B cell (primary cell): ENCODE results near the gene MYOM1. TPM values are rescaled to one million over a fixed set of nuclear protein-coding genes. Genes with fewer than 3 reads are reported as not detected.

ENCODE experiments used
- ATAC-seq: fragments of 200-7000 bp; cut with Tn5 transposase; one replicate; pipeline ENCODE4 v1.10.0; 2021; ENCODE audit warnings: low read depth, mild to moderate bottlenecking, moderate number of reproducible peaks, moderate library complexity
- CTCF ChIA-PET: fragments of 350-600 bp; sonication (Branson Sonifier 250); formaldehyde crosslinking; loops from one replicate; lab custom pipeline; 2021; ENCODE audit warnings: antibody characterized with exemption, inconsistent platforms; lab: Charles Lee
- POLR2A ChIA-PET: fragments of 350-600 bp; sonication (Branson Sonifier 250); formaldehyde crosslinking; loops from one replicate; lab custom pipeline; 2021; ENCODE audit warnings: antibody characterized with exemption; lab: Charles Lee
- DNase-seq: peaks from one replicate; pipeline ENCODE4 v3.0.0; 2013
- H2AFZ ChIP-seq: 2 replicates; pipeline ENCODE4 v1.6.1; 2012; ENCODE audit warnings: mild to moderate bottlenecking, low read depth, low read length; ENCODE audit not compliant: insufficient read depth, poor library complexity, severe bottlenecking
- H3K27ac ChIP-seq, 2 donors: 1 replicate in 1 of 2; 2 replicates in 1 of 2; pipeline ENCODE4 v1.5.1; 2012 to 2013; ENCODE audit warnings: low read length in 2 of 2, mild to moderate bottlenecking in 2 of 2, moderate library complexity in 1 of 2
- H3K27me3 ChIP-seq, 4 experiments: fragments of 200-600 bp in 1 of 4; sonication (generic) in 1 of 4; replicated peaks in 1 of 4; 1 replicate in 2 of 4; 2 replicates in 2 of 4; pipeline versions ENCODE4 v1.6.1 to v1.7.0; 2013 to 2016; ENCODE audit warnings: low read length in 3 of 4, mild to moderate bottlenecking in 2 of 4, mixed read lengths in 1 of 4, moderate library complexity in 1 of 4; ENCODE audit not compliant: insufficient read depth in 4 of 4, control insufficient read depth in 3 of 4; ENCODE audit errors: control extremely low read depth in 1 of 4
- H3K36me3 ChIP-seq, 2 experiments: replicated peaks in 1 of 2; 1 replicate in 1 of 2; 2 replicates in 1 of 2; pipeline versions ENCODE4 v1.6.1 to v1.7.1; 2013; ENCODE audit warnings: low read length in 1 of 2; ENCODE audit not compliant: insufficient read depth in 2 of 2, control insufficient read depth in 1 of 2; ENCODE audit errors: control extremely low read depth in 1 of 2, extremely low read depth in 1 of 2
- H3K4me1 ChIP-seq, 2 donors: fragments of 200-600 bp in 1 of 2; sonication (generic) in 1 of 2; 1 replicate in 1 of 2; 2 replicates in 1 of 2; pipeline versions ENCODE4 v1.5.1 to v1.6.1; 2013 to 2017; ENCODE audit warnings: low read length in 2 of 2; ENCODE audit not compliant: control insufficient read depth in 2 of 2, insufficient read depth in 2 of 2
- H3K4me2 ChIP-seq: replicated peaks from 2 replicates; pipeline ENCODE3; 2012; ENCODE audit warnings: mild to moderate bottlenecking, low read depth, low read length; ENCODE audit not compliant: poor library complexity, severe bottlenecking
- H3K4me3 ChIP-seq, 5 experiments: fragments of 200-600 bp in 1 of 5; sonication (generic) in 1 of 5; 1 replicate in 3 of 5; 2 replicates in 2 of 5; pipeline versions ENCODE4 v1.5.1 to v1.7.0; 2011 to 2016; ENCODE audit warnings: low read length in 4 of 5, mild to moderate bottlenecking in 4 of 5, low read depth in 2 of 5, control low read depth in 1 of 5, moderate library complexity in 1 of 5; ENCODE audit not compliant: insufficient read depth in 1 of 5; ENCODE audit errors: control extremely low read depth in 1 of 5, extremely low read depth in 1 of 5
- H3K79me2 ChIP-seq: fragments of 200-600 bp; sonication (generic); one replicate; pipeline ENCODE4 v1.6.0; 2016; ENCODE audit warnings: low read length; ENCODE audit not compliant: control insufficient read depth, insufficient read depth
- H3K9ac ChIP-seq: fragments of 200-600 bp; sonication (generic); 2 replicates; pipeline ENCODE4 v1.6.1; 2017; ENCODE audit warnings: mild to moderate bottlenecking, low read length, moderate library complexity
- H3K9me3 ChIP-seq, 3 donors: one replicate each; pipeline versions ENCODE4 v1.6.1 to v1.7.1; 2013; ENCODE audit warnings: low read length in 2 of 3; ENCODE audit not compliant: control insufficient read depth in 2 of 3, insufficient read depth in 1 of 3; ENCODE audit errors: control extremely low read depth in 1 of 3
- H4K20me1 ChIP-seq: 2 replicates; pipeline ENCODE4 v1.6.0; 2012; ENCODE audit warnings: mild to moderate bottlenecking, low read length; ENCODE audit not compliant: insufficient read depth, control insufficient read depth, poor library complexity, severe bottlenecking
- H3K27ac Mint-ChIP-seq: one replicate; pipeline ENCODE4 v1.8.0; 2021; ENCODE audit warnings: mixed read lengths
- H3K27me3 Mint-ChIP-seq: one replicate; pipeline ENCODE4 v1.8.0; 2021; ENCODE audit warnings: mixed read lengths
- H3K4me1 Mint-ChIP-seq: one replicate; pipeline ENCODE4 v1.8.0; 2021; ENCODE audit warnings: mixed read lengths
- H3K4me3 Mint-ChIP-seq: one replicate; pipeline ENCODE4 v1.8.0; 2021; ENCODE audit warnings: mixed read lengths
- H3K9me3 Mint-ChIP-seq: one replicate; pipeline ENCODE4 v1.8.0; 2022; ENCODE audit warnings: mixed read lengths; ENCODE audit not compliant: insufficient read depth
- EZH2 ChIP-seq: IDR thresholded peaks from 2 replicates; pipeline ENCODE4 v1.6.1; 2012; ENCODE audit warnings: borderline replicate concordance, low read depth, mild to moderate bottlenecking, moderate library complexity, low read length; ENCODE audit not compliant: insufficient read depth, poor library complexity, severe bottlenecking
- WGBS: methylation state at CpG from one replicate; pipeline ENCODE4 v1.1.5; 2013; ENCODE audit warnings: missing lambda C conversion rate; ENCODE audit not compliant: insufficient coverage; 5-methylcytosine and 5-hydroxymethylcytosine counted together
- intact Hi-C: fragments of 100-400 bp; cut with micrococcal nuclease; formaldehyde crosslinking; loops from one replicate; pipeline ENCODE4 v1.10.0; 2022
- polyA plus RNA-seq: library from polyadenylated mRNA; depleted of rRNA; stranded (reverse); fragments of >200 nt; gene quantifications from 2 replicates; pipeline ENCODE4 v1.2.3, GENCODE V29; 2012
- total RNA-seq, 2 donors: library from RNA; stranded (reverse); fragments of 120-200 nt in 1 of 2; gene quantifications; 1 replicate in 1 of 2; 2 replicates in 1 of 2; pipeline versions ENCODE4 v1.2.3 to v1.2.4, GENCODE V29; 2013 to 2022
- TF ChIP-seq, protein P1 (sequence below): fragments of 200-600 bp; IDR thresholded peaks from one replicate; pipeline ENCODE4 v1.8.0; 2022; ENCODE audit warnings: antibody characterized with exemption, mild to moderate bottlenecking

The MYOM1 gene
- total and polyA plus RNA-seq, 2 donors (not counting 1 experiment from before 2014, with no cell fraction given) = 1.5 to 12.8 TPM

DNA sequence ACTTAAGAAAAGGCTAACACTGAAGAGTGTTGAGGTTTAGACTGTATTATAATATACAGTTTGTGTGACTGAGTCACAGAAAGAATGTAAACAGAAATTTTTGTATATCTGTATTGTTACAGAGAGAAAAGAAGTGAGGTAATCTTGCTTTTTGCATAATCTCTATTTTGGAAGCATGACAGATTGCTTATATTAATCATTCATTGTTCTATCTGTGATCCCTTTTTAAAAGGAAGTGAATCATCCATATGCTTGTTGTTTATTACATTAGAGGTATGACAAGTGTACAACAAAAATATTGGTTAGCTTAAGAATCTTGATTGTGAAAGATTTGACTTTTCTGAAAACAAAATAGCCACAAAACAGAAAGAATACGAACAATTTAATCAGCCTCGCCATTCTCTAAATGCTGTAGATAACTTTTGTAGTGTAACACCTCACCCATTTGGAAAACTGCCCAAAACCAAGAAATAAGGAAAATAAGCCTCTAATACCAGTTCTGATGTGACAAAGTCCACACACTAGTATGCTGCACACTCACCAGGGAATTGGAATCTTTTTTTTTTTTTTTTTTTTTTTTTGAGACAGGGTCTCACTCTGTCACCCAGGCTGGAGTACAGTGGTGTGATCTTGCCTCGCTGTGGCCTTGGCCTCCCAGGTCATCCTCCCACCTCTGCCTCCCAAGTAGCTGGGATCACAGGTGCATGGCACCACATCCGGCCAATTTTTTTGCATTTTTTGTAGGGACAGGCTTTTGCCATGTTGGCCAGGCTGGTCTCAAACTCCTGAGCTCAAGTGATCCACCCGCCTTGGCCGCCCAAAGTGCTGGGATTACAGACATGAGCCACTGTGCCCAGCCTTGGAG, 115.3 kb downstream of the MYOM1 start:
- no peak overlapping the region for H2AFZ ChIP-seq
- H3K27ac ChIP-seq = no peak overlapping the region
- no peaks in the 10 kb centered on the region for H4K20me1 ChIP-seq
- intact Hi-C loops = no loop called here
- 96% methylated on average over 4 of the region's 6 CpGs for WGBS
- no peaks in the 10 kb centered on the region for H3K79me2 ChIP-seq
- no peaks in the 10 kb centered on the region for H3K36me3 ChIP-seq
- DNase-seq (no peak), ATAC-seq (no peak)
- ChIA-PET CTCF (interaction anchor here (1.3 to 1.8 kb wide), 2 partner anchors 25 to 47 kb away, joined by 3 to 5 read pairs; no protein-coding TSS in a partner anchor), POLR2A (interaction anchor here (0.6 kb wide), 1 partner anchor 53 kb away, joined by 3 read pairs; no protein-coding TSS in a partner anchor)
- Mint-ChIP-seq H3K9me3 (no peaks in the 10 kb centered on the region), H3K4me1 (no peaks in the 10 kb centered on the region), H3K4me3 (no peak overlapping the region), H3K27me3 (no peaks in the 10 kb centered on the region), H3K27ac (no peak overlapping the region)
- TF ChIP-seq EZH2 = no peak
- TF ChIP-seq, protein P1, sequence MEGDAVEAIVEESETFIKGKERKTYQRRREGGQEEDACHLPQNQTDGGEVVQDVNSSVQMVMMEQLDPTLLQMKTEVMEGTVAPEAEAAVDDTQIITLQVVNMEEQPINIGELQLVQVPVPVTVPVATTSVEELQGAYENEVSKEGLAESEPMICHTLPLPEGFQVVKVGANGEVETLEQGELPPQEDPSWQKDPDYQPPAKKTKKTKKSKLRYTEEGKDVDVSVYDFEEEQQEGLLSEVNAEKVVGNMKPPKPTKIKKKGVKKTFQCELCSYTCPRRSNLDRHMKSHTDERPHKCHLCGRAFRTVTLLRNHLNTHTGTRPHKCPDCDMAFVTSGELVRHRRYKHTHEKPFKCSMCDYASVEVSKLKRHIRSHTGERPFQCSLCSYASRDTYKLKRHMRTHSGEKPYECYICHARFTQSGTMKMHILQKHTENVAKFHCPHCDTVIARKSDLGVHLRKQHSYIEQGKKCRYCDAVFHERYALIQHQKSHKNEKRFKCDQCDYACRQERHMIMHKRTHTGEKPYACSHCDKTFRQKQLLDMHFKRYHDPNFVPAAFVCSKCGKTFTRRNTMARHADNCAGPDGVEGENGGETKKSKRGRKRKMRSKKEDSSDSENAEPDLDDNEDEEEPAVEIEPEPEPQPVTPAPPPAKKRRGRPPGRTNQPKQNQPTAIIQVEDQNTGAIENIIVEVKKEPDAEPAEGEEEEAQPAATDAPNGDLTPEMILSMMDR = no peak
- H3K9ac ChIP-seq = no peak overlapping the region
- H3K27me3 ChIP-seq = no peaks in the 10 kb centered on the region
- no peak overlapping the region for H3K4me3 ChIP-seq
- no peaks in the 10 kb centered on the region for H3K4me1 ChIP-seq
- no peak overlapping the region for H3K4me2 ChIP-seq
- H3K9me3 ChIP-seq = no peaks in the 10 kb centered on the region

DNA sequence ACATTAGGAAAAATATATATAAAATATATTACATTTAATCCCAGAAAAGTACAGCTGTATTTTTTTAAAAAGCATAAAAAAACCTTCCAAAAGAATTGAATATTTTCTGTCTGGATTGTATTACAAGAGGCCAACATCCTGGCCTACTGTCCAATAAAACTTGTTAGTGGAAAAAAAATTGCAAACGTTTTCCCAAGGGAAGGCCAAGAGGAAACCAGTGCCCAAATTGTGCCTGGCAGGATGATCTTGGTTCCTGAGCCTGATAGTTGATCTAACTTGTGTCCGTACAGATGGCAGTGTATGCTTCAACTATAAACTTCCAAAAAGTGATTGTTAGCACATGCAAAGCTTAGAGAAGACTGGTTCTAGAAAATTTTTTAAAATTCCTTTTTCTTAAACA, 116.2 kb downstream of the MYOM1 start:
- ATAC-seq (no peak), DNase-seq (no peak)
- intact Hi-C loops = no loop called here
- no peak overlapping the region for H3K9ac ChIP-seq
- POLR2A ChIA-PET = interaction anchor here (0.6 kb wide), 1 partner anchor 52 kb away, joined by 3 read pairs; no protein-coding TSS in a partner anchor
- no peaks in the 10 kb centered on the region for H3K27me3 ChIP-seq
- no peaks in the 10 kb centered on the region for H3K9me3 ChIP-seq
- 33% methylated on average over 1 of the region's 2 CpGs for WGBS
- CTCF ChIA-PET = no interaction called here
- no peak overlapping the region for H3K4me3 ChIP-seq
- Mint-ChIP-seq H3K27me3 (no peaks in the 10 kb centered on the region), H3K4me3 (no peak overlapping the region), H3K4me1 (no peaks in the 10 kb centered on the region), H3K9me3 (no peaks in the 10 kb centered on the region), H3K27ac (no peak overlapping the region)
- TF ChIP-seq, protein P1 = no peak
- TF ChIP-seq EZH2 = no peak
- H3K4me1 ChIP-seq = no peaks in the 10 kb centered on the region
- no peak overlapping the region for H3K4me2 ChIP-seq
- no peak overlapping the region for H2AFZ ChIP-seq
- no peak overlapping the region for H3K27ac ChIP-seq
- H3K79me2 ChIP-seq = no peaks in the 10 kb centered on the region
- no peaks in the 10 kb centered on the region for H3K36me3 ChIP-seq
- H4K20me1 ChIP-seq = no peaks in the 10 kb centered on the region
